Hepatocyte (in vitro differentiated cells): ENCODE measurements around the gene TNFAIP8L3.

Experiments
- CTCF ChIP-seq: fragments of 200-600 bp; sonication (generic); IDR thresholded peaks from 2 replicates; pipeline ENCODE4 v1.5.1; 2016; ENCODE audit warnings: antibody characterized with exemption, mild to moderate bottlenecking; ENCODE audit not compliant: poor library complexity
- EZH2 ChIP-seq: fragments of 200-600 bp; sonication (generic); IDR thresholded peaks from 2 replicates; pipeline ENCODE4 v1.6.1; 2016; ENCODE audit warnings: antibody characterized with exemption, mild to moderate bottlenecking, borderline replicate concordance
- EZH2phosphoT487 ChIP-seq: fragments of 200-600 bp; sonication (generic); IDR thresholded peaks from one replicate; pipeline ENCODE4 v1.6.1; 2018; ENCODE audit warnings: antibody characterized with exemption, mild to moderate bottlenecking, low read depth, moderate library complexity; ENCODE audit not compliant: unreplicated experiment, severe bottlenecking

GRCh38 chr15:51131596-51132290, 37.0 kb upstream of the TNFAIP8L3 start:
- TF ChIP-seq EZH2 (no peak), CTCF (no peak), EZH2phosphoT487 (no peak)
